ENCODE measurements around the gene FGD4. TPM values are rescaled to one million over a fixed set of nuclear protein-coding genes. Genes with fewer than 3 reads are reported as not detected.
"Not testable (repeated sequence)": the region's sequence is repeated elsewhere in the genome, so short reads cannot be mapped to it uniquely, and the experiment has no call there.

The FGD4 gene
- total RNA-seq, 2 experiments from 2014 or later, result 0.08 to 0.15 TPM

DNA sequence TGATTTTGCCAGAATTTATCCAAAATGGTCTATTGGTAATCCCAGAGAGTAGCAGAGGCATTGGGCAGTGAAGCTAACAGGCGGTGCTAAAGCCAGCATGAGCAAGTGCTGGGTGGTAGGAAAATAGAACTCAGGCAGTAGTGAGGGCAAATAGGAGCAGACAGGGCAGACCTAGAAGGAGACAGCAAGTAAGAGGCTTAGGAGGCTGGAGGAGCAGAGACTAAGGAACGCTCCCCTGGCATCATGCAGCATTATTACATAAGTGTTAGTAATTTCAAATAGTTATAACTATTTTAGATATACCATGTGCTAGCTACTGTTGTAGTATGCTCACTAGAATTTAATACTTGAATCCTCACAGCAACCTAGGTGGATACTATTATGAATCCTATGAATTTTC, 151.7 kb downstream of the FGD4 start:
- no peak overlapping the region for H3K27ac Mint-ChIP-seq
- POLR2A ChIA-PET, result no interaction called here
- no peaks in the 10 kb centered on the region for H3K4me1 Mint-ChIP-seq
- no peaks in the 10 kb centered on the region for H3K9me3 Mint-ChIP-seq
- CTCF ChIA-PET, result no interaction called here
- DNase-seq, result no peak
- H3K36me3 Mint-ChIP-seq (ENCODE audit: low read depth), result no peaks in the 10 kb centered on the region
- H3K27me3 Mint-ChIP-seq, result peaks cover 7% of the 10 kb centered on the region
- no peak overlapping the region for H3K4me3 Mint-ChIP-seq

DNA sequence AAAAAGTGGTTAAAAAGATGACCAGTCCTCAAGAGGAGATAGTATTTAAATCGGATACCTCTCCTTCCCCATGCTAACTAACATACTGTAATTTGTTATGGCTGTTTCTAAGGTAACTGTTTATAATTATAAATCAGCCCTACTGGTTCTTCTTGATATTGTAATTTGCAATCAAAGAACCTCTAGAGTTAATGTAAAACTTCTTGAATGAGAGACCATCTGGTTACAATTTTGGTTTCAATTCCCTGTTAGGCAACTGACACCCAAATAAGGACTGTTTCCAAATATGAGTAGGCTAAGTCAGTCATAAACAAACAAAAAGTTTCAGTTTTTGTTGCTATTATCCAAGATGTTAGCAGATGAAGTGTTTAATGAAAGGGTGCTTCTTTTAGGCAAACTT, 159.5 kb downstream of the FGD4 start:
- ChIA-PET POLR2A (no interaction called here), CTCF (no interaction called here)
- no peak for DNase-seq
- no peak overlapping the region for H3K4me3 Mint-ChIP-seq
- H3K4me1 Mint-ChIP-seq, result peaks cover 10% of the 10 kb centered on the region
- peaks cover 7% of the 10 kb centered on the region for H3K27me3 Mint-ChIP-seq
- H3K36me3 Mint-ChIP-seq (ENCODE audit: low read depth), result no peaks in the 10 kb centered on the region
- no peaks in the 10 kb centered on the region for H3K9me3 Mint-ChIP-seq
- H3K27ac Mint-ChIP-seq, result no peak overlapping the region

DNA sequence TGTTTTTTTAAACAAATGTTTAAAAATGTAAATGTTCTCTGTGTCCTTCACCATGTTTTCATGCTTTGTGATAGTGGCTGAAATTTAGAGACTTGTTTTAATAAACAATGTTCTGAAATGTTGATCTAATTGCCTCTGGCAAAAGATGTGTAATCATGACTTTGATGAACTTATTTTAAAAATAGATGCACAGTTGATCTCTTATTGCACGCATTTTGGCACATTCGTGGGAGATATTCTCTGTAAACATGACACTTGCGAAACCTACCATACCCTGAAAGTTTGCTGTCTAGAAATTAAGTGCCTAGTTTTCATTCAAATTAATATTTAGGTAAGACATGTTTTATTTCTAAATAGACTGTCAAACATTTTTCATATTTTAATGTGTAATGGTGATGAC, 160.1 kb downstream of the FGD4 start:
- no peaks in the 10 kb centered on the region for H3K36me3 Mint-ChIP-seq (ENCODE audit: low read depth)
- H3K27ac Mint-ChIP-seq, result no peak overlapping the region
- no peak for DNase-seq
- H3K9me3 Mint-ChIP-seq, result no peaks in the 10 kb centered on the region
- ChIA-PET CTCF (no interaction called here), POLR2A (no interaction called here)
- H3K4me3 Mint-ChIP-seq, result no peak overlapping the region
- peaks cover 10% of the 10 kb centered on the region for H3K4me1 Mint-ChIP-seq
- peaks cover 7% of the 10 kb centered on the region for H3K27me3 Mint-ChIP-seq

DNA sequence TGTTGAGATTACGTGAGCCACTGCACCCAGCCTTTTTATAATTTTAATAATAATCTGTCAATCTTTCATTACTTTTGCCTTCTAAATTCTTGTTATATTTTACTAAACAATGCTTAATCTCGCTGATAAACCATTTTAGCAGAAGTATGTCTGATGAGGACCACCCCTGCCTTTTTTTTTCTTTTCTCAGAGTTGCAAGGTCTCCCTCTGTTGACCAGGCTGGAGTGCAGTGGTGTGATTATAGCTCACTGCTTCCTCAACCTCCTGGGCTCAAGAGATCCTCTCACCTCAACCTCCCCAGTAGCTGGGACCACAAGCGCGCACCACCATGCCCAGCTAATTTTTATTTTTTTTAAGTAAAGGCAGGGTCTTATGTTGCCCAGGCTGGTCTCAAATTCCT, 161.2 kb downstream of the FGD4 start:
- peaks cover 10% of the 10 kb centered on the region for H3K4me1 Mint-ChIP-seq
- ChIA-PET POLR2A (no interaction called here), CTCF (no interaction called here)
- no peak overlapping the region for H3K4me3 Mint-ChIP-seq
- H3K9me3 Mint-ChIP-seq, result no peaks in the 10 kb centered on the region
- H3K27me3 Mint-ChIP-seq, result peaks cover 2% of the 10 kb centered on the region
- no peaks in the 10 kb centered on the region for H3K36me3 Mint-ChIP-seq (ENCODE audit: low read depth)
- no peak for DNase-seq
- no peak overlapping the region for H3K27ac Mint-ChIP-seq

DNA sequence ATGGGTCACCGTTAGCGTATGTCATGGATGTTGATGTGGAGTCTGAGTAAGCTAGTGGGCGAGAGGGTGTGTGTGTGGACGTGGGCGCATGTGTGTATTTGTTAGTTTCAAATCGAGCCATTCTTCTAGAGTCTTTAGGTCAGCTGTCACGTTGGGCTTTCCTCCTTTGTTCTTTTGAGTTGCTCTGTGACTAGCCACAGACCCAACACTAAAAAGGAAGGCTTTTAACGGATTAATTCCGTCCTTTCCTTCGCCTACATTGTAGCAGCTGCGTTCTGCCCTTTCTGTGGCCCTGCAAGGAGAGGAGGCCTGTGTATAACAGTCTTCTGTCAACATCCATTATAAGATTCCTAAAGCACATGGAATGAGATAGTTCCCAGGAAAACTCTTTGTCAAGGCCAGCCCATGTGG, 162.6 kb downstream of the FGD4 start:
- H3K27me3 Mint-ChIP-seq, result peaks cover 2% of the 10 kb centered on the region
- no peak overlapping the region for H3K4me3 Mint-ChIP-seq
- H3K27ac Mint-ChIP-seq, result no peak overlapping the region
- H3K9me3 Mint-ChIP-seq, result no peaks in the 10 kb centered on the region
- no peaks in the 10 kb centered on the region for H3K36me3 Mint-ChIP-seq (ENCODE audit: low read depth)
- CTCF ChIA-PET, result no interaction called here
- peaks cover 10% of the 10 kb centered on the region for H3K4me1 Mint-ChIP-seq
- DNase-seq, result no peak
- POLR2A ChIA-PET, result no interaction called here

DNA sequence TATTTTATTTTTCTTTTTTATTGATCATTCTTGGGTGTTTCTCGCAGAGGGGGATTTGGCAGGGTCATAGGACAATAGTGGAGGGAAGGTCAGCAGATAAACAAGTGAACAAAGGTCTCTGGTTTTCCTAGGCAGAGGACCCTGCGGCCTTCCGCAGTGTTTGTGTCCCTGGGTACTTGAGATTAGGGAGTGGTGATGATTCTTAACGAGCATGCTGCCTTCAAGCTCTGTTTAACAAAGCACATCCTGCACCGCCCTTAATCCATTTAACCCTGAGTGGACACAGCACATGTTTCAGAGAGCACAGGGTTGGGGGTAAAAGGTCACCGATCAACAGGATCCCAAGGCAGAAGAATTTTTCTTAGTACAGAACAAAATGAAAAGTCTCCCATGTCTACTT, 163.1 kb downstream of the FGD4 start:
- H3K4me3 Mint-ChIP-seq; DNase-seq; POLR2A ChIA-PET; H3K27ac Mint-ChIP-seq; H3K27me3 Mint-ChIP-seq; H3K36me3 Mint-ChIP-seq (ENCODE audit: low read depth); CTCF ChIA-PET; H3K9me3 Mint-ChIP-seq; H3K4me1 Mint-ChIP-seq: not testable (repeated sequence)

DNA sequence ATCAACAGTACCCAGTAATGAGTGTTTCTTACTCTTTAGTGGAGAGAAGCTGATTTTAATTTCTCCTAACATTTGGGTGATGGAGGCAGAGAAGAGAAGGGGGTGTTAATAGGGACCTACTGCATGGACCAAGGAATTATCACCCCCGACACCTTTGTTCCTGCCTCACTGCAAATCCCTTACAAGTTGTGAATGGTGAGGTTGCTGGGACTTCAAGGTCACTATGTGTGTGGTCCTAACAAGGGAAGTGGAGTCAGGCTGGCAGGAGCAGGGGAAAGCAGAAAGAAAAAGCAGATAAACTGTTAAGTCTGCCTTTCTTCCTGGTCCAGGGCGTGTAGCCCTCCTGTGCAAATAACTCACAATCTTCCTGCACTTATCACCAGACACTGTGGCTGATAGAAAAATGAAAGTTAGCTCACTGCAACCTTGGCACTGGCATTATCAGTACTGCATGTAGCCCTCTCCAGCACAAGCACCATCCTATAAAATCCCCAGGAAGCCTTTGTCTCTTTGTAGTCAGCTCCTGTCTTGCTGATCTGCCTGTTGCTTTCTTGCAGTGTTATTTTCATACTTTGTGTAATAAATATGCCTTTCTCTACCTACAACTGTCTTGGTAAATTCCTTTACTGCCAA, 167.4 kb downstream of the FGD4 start:
- H3K4me1 Mint-ChIP-seq, result no peaks in the 10 kb centered on the region
- no peaks in the 10 kb centered on the region for H3K9me3 Mint-ChIP-seq
- ChIA-PET CTCF (no interaction called here), POLR2A (no interaction called here)
- H3K4me3 Mint-ChIP-seq, result no peak overlapping the region
- no peaks in the 10 kb centered on the region for H3K36me3 Mint-ChIP-seq (ENCODE audit: low read depth)
- H3K27me3 Mint-ChIP-seq, result peaks cover 7% of the 10 kb centered on the region
- DNase-seq, result no peak
- H3K27ac Mint-ChIP-seq, result no peak overlapping the region

DNA sequence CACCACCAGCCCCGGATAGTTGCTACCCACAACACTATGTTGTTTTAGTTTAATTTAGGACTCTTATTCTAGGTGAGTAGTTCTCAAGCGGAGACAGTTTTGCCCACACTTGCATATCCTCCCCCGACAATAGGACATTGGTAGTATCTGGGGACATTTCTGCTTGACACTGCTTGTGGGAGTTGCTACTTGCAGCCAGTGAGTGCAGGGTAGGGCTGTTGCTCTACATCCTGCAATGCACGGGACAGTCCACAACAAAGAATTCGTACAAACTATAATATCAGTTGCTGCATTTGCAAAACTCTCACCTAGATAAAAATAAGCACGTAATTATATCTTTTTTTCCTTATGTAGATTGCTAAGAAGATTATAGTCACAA, 167.9 kb downstream of the FGD4 start:
- Mint-ChIP-seq H3K4me3 (no peak overlapping the region), H3K27ac (no peak overlapping the region), H3K9me3 (no peaks in the 10 kb centered on the region), H3K27me3 (peaks cover 7% of the 10 kb centered on the region), H3K4me1 (no peaks in the 10 kb centered on the region), H3K36me3 (ENCODE audit: low read depth) (no peaks in the 10 kb centered on the region)
- no peak for DNase-seq
- ChIA-PET POLR2A (no interaction called here), CTCF (no interaction called here)

DNA sequence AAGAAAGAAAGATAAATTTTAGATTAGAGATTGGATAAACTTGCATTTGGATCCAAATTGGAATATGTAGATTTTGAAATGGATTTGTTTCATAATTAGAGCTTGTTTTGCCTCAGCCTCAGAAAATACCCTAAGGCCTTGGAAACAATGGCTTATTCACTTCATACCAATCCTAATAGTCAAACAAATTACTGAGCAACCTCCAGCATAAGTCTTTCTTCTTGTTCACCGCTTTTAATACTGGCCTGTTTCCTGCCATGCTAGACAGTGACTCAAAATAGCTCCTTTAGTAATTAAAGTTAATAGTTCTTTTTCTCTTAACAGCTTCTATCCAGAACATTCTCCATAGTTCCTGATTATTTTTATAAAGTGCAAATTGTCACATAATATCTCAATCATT, 168.9 kb downstream of the FGD4 start:
- POLR2A ChIA-PET, result no interaction called here
- peaks cover 8% of the 10 kb centered on the region for H3K27me3 Mint-ChIP-seq
- no peak overlapping the region for H3K4me3 Mint-ChIP-seq
- DNase-seq, result no peak
- no peaks in the 10 kb centered on the region for H3K4me1 Mint-ChIP-seq
- no peak overlapping the region for H3K27ac Mint-ChIP-seq
- H3K9me3 Mint-ChIP-seq, result no peaks in the 10 kb centered on the region
- H3K36me3 Mint-ChIP-seq (ENCODE audit: low read depth), result no peaks in the 10 kb centered on the region
- CTCF ChIA-PET, result interaction anchor here (0.7 to 1.9 kb wide), 2 partner anchors 14 to 915 kb away, joined by 3 to 4 read pairs; no protein-coding TSS in a partner anchor

DNA sequence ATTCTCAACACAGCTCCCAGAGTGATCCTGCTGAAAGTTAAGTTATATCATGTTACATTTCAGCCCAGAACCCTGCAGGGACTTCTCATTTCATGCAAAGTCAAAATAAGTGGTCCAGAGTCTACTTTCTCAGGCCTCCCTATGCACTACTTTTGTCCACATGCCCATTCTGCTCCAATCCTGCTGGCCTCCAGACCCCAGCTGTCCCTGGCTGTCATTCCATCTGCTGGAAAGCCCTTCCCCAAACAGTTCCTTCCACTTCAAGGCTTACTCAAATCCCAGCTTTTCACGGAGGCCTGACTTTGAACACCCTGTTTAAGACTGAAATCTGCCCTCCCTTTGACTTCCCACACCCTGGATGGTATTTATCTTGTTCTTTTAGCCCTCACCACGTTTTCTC, 169.9 kb downstream of the FGD4 start:
- POLR2A ChIA-PET, result no interaction called here
- CTCF ChIA-PET, result interaction anchor here (1.9 kb wide), 1 partner anchor 13 kb away, joined by 4 read pairs; no protein-coding TSS in a partner anchor
- H3K27me3 Mint-ChIP-seq, result peaks cover 10% of the 10 kb centered on the region
- H3K9me3 Mint-ChIP-seq, result no peaks in the 10 kb centered on the region
- no peak overlapping the region for H3K4me3 Mint-ChIP-seq
- H3K4me1 Mint-ChIP-seq, result no peaks in the 10 kb centered on the region
- no peak for DNase-seq
- H3K36me3 Mint-ChIP-seq (ENCODE audit: low read depth), result no peaks in the 10 kb centered on the region
- no peak overlapping the region for H3K27ac Mint-ChIP-seq

DNA sequence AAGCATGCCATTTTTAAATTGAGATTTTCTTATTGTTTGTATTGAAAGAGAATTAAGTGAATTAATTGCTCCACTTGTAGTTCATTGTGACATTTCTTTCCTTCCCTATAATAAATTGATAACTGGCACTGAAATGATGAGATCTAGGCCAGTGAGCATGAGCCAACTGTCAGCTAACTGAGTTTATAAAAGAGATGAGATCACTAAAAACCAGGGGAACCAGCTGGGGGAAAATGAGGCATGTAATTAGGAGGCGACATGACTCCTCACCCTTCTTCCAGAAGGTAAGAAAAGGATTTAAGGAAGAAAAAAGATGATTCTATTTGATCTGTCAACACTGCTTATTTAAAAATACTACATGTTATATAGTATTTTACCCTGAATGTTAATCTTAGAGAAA, 175.2 kb downstream of the FGD4 start:
- CTCF ChIA-PET, result no interaction called here
- no peaks in the 10 kb centered on the region for H3K4me1 Mint-ChIP-seq

DNA sequence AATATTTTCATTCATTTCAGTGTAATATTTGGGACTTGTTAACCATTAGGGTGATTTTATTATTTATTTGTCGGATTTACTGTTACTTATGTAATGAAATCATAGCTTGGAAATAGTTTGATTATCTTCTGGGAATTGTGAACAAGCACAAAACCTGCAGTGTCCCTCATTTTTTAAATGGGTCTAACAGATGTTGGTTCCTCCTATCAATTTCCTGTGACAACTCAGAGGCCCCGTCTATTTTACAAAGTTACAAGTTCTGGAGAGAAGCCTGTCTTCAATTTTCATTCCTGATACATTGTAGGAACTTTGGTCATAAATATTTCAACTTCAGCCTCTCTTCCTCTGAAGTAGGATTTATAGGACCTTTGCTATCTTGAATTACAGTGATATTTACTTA, 178.0 kb downstream of the FGD4 start:
- Mint-ChIP-seq H3K9me3 (peaks cover 3% of the 10 kb centered on the region), H3K36me3 (ENCODE audit: low read depth) (no peaks in the 10 kb centered on the region), H3K27ac (no peak overlapping the region), H3K4me3 (no peak overlapping the region), H3K4me1 (peaks cover 5% of the 10 kb centered on the region), H3K27me3 (peaks cover 16% of the 10 kb centered on the region)
- ChIA-PET CTCF (no interaction called here), POLR2A (no interaction called here)
- no peak for DNase-seq

More for the DNA sequence above, 175.2 kb downstream of the FGD4 start:
- DNase-seq, result no peak
- no peaks in the 10 kb centered on the region for H3K9me3 Mint-ChIP-seq
- peaks cover 14% of the 10 kb centered on the region for H3K27me3 Mint-ChIP-seq
- H3K27ac Mint-ChIP-seq, result no peak overlapping the region
- H3K4me3 Mint-ChIP-seq, result no peak overlapping the region
- POLR2A ChIA-PET, result no interaction called here
- no peaks in the 10 kb centered on the region for H3K36me3 Mint-ChIP-seq (ENCODE audit: low read depth)

DNA sequence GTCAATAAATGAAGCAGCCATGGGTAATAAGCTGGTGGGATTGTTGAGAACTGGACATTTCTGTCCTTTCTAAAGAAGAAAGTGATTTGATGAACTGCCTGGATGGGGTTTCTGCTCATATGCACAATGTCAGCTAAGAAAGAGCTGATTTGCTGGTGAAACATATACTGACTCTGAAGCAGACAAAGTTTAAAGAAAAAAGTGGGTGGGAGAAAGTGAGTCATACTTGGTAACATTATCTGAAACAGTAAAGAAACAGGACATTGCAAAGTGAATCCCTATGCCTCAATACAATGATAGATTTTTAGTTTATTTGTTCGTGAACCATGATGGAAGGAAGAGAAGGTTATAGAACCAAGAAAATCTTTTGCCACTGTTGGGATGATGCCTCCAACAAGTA, 184.2 kb downstream of the FGD4 start:
- Mint-ChIP-seq H3K27ac (no peak overlapping the region), H3K9me3 (peaks cover 6% of the 10 kb centered on the region), H3K27me3 (peaks cover 3% of the 10 kb centered on the region), H3K4me3 (no peak overlapping the region), H3K36me3 (ENCODE audit: low read depth) (peaks cover 4% of the 10 kb centered on the region), H3K4me1 (peaks cover 32% of the 10 kb centered on the region)
- ChIA-PET POLR2A (no interaction called here), CTCF (no interaction called here)
- no peak for DNase-seq

DNA sequence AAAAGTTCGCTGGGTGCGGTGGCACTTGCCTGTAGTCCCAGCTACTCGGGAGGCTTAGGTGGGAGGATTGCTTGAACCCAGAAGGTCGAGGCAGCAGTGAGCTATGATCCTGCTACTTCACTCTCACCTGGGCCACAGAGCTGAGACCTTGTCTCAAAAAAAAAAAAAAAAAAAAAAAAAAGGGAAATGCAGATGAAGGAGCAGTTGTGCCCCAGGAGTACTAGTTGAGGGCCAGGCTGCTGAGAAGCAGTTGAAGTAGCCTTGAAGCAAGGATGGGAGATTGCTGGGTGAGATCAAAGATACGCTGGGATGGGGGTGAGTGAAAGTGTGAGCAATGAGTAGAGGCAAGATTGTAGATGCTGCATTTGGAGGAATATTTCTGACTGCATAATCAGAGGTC, 186.3 kb downstream of the FGD4 start:
- POLR2A ChIA-PET, result interaction anchor here (1.0 kb wide), 1 partner anchor 19 kb away, joined by 3 read pairs; no protein-coding TSS in a partner anchor
- CTCF ChIA-PET, result interaction anchor here (0.7 kb wide), 1 partner anchor 53 kb away, joined by 7 read pairs; no protein-coding TSS in a partner anchor
- DNase-seq, result no peak
- Mint-ChIP-seq H3K4me1 (peaks cover 50% of the 10 kb centered on the region), H3K9me3 (peaks cover 6% of the 10 kb centered on the region), H3K27ac (no peak overlapping the region), H3K36me3 (ENCODE audit: low read depth) (peaks cover 4% of the 10 kb centered on the region), H3K4me3 (no peak overlapping the region), H3K27me3 (peaks cover 3% of the 10 kb centered on the region)
